ENCODE results near the gene TTC39A.

- TF ChIP-seq CTCF (conservative IDR thresholded peaks at IDR 0.05; ENCODE audit: low read length) (no peak), EZH2phosphoT487 (IDR thresholded peaks at IDR 0.05; ENCODE audit: borderline replicate concordance) (no peak)
Observed at GRCh38 chr1:51253691-51254090, 76.7 kb downstream of the TTC39A start.
